ENCODE results near the gene ARNT2.

The ARNT2 gene

DNA sequence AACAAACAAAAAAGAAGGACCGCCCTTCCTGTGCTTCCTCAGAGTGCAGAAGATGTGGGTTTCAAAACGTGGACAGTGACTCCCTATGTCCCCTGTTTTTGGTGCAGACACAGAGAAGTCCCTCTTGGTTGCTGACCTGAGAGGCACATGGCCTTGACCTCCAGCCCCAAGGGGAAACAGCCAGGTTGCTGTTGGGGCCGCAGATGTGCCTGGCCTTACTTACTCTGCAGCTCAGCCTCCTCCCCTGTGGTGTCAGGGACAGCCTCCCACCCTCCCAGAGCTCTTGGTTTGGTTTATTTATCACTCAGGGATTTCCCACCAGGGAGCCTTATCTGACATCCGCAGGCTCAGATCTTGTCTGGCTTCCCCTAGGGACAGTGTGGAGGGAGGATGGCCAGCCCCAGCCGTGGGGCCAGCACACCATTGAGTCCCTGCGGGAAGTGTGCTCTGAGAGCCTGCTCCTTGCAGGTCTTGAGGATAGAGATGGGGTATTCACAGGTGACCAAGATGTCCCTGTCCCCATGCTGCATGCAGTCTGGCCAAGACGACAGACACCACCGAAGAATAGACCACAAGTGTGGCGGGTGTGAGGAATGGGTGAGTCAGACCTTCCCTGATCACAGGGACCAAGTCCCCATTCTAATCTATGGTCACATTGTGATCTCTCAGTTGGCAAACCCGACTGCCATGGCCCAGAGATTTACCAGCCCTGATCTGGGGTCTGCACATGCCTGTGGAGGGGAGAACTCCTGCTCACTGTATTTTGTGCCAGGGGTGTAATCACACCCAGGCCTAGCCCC is 156.6 kb downstream of the ARNT2 start:
- no peak for DNase-seq

DNA sequence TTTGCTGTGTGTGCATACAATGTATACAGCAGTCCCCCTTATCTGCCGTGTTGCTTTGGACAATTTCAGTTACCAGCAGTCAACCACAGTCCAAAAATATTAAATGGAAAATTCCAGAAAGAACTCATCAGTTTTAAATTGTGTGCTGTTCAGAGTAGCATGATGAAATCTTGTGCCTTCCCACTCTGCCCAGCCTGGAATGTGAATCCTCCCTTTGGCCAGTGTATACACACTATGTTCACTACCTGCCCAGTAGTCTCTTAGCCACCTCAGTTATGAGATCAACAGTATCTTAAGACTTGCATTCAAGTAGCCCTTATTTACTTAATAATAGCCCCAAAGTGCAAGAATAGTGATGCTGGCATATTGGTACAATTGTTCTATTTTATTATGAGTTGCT is 157.3 kb downstream of the ARNT2 start:
- DNase-seq: no peak

DNA sequence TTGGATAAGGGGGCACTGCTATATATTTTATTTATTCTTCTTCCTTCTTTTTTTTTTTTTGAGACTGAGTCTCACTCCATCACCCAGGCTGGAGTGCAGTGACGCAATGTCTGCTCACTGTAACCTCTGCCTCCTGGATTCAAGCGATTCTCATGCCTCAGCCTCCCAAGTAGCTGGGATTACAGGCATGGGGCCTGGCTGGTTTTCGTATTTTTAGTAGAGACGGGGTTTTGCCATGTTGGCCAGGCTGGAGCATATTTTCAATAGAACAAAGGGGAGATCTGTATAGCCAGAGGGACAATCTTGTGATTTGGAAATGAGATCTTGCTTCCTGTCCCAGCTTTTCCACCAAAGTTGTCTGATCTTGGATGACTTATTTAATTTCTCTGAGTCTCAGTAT is 157.9 kb downstream of the ARNT2 start:
- DNase-seq: no peak

DNA sequence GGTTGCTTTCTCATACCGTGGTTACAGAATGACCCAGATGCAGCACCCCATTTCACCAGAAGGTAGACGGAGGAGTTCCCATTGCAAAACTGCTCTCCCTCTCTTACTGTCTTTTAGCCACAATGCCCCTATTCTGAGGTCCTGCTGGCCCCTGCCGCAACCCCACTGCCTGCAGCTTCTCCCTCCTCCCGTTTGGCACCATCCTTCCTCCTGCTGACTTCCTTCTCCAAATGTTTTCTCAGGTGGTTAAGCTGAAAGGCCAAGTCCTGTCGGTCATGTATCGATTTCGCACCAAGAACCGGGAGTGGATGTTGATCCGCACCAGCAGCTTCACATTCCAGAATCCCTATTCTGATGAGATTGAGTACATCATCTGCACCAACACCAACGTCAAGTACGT is 158.7 kb downstream of the ARNT2 start:
- DNase-seq: no peak

DNA sequence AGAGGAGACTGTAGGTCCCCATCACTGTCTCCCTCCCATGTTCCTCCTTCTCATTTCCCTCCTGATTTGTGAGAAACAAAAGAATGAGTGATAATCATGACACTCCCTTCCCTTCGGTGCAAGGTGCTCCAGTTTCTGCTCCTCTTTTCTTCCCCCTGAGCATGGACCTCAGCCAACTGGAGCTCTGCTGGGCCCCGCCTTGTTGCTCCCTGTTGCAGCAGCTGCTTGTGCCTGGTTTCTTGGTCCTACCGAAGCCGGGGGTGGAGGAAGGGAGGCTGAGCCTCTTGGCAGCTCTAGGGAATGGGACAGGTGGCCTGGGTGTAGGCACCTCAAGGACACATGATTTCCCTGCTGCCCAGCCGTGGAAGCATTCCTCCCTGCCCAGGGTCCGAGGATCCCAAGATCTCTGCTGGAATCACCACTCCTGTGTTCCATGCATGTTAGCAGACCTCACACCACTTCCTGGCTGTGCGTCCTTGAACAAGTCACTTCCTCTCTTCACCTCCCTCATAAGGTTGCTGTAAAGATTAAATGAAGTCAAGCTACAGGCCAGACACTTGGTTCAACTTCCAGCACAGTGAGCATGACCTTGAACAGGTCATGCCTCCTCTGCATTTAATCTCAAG is 159.3 kb downstream of the ARNT2 start:
- no peak for DNase-seq

DNA sequence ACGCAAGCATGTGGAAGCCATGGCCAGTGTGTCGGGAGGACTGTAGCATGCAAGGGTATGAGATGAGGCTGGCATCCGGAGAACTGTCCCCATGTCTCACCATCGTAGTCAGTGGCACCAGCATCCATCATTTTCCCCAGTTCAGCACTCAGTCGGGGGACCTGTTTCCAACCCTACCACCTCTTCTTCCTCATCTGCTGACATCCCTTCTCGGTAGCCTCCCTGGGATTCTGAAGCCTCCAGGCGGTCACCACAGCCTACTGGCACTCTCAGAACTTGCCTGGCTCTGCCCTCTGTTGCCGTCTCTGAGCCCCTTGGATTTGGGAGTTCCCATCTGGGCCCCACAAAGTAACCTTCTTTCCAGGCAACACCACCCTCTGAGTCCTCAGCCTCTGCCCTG is 159.9 kb downstream of the ARNT2 start:
- DNase-seq: no peak

DNA sequence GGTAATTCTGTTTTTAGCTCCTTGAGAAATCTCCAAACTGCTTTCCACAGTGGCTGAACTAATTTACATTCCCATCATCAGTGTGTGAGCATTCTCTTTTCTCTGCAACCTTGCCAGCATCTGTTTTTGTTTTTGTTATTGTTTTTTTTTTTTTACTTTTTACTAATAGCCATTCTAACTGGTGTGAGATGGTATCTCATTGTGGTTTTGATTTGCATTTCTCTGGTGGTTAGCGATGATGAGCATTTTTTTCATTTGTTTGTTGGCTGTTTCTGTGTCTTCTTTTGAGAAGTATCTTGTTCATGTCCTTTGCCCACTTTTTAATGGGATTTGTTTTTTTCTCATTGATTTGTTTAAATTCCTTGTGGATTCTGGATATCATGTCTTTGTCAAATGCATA is 161.2 kb downstream of the ARNT2 start:
- no peak for DNase-seq

DNA sequence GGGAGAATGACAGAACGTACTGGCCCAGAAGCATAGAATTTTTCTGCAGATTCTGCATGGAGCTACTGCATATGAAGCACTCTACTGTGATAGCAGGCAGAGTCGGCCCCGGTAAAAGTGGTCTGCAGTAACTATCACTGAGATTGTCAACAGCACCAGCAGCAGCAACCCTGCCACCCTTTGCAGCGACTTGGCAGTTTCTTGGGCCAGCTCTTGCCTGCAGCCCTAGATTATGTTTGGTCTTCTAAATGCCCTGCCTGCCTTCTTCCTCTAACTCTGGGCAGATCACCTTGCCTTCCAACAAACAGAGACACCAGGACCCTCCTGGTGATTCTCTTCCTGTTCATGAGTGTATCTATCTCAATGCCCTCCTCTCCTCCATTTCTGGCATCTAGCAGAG is 161.8 kb downstream of the ARNT2 start:
- no peak for DNase-seq

DNA sequence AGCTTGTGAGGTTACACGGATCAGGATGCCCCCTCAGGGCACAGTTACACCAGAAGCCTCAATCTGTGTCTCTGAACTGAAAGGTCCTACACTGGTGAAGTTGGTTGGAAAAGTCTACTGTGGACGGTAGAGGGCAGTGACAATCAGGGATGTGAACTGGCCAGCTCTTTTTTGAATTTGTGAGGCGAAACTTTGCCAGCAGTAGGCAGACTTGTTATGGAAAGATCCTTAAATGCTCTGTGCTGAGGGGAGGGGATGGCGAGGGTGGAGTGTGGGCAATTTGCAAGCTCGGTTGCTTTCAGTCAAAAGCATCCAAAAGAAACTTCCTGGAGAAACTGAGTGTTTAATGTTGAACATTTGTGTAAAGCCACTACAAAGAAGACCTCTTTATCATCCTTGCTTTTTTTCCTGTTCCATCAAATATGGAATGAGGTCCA is 163.6 kb downstream of the ARNT2 start:
- no peak for DNase-seq

DNA sequence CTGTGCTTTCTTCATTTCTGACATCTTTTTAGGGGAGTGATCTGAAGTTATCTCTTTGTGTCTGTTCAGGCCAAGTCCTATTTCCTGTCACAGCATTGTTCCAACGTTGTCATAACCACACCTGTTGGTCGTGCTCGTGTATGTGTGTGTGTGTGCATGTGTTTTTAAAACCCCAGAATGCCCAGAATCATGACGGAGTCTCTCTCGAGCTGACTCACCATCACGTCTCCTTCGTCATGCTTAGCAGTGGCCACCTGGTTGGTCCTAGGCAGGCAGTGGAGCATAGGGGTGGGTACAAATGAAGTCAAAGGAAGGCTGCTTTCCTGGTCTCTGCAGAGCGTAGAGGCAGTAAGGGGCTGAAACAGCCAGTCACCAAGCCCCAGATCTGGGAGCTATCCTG is 164.1 kb downstream of the ARNT2 start:
- no peak for DNase-seq

DNA sequence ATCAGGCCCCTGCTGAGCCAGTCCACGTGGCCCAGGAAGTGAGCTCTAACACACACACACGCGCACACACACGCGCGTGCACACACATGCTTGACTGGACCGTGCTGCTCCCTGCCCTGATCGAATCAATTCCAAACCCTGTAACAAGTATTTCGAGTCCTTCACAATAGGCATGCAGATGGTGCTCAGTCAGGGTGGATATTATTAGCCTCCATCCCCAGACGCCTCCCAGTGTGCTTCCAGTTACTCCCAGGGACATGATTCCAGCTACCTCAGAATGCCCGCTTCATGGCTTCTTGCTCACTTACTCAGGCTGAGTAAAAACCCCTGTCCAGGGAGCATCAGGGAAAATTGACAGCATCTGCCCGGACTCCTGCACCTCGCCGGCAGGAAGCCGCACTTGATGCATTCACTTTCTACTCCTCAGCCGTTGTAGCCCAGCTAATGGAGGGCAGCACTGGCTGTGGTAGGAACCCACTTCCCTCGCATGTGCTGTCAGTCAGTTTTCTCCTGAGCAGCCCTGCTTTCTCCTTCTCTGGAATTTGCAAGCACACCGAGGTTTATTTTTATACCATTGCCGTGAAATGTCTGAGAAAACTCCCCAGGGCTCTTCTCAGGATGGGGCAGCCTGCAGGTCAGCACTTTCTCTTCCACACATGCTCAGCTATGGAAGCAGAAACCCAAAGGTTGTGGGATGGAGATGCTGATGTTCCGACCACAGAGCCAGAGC is 164.9 kb downstream of the ARNT2 start:
- no peak for DNase-seq

DNA sequence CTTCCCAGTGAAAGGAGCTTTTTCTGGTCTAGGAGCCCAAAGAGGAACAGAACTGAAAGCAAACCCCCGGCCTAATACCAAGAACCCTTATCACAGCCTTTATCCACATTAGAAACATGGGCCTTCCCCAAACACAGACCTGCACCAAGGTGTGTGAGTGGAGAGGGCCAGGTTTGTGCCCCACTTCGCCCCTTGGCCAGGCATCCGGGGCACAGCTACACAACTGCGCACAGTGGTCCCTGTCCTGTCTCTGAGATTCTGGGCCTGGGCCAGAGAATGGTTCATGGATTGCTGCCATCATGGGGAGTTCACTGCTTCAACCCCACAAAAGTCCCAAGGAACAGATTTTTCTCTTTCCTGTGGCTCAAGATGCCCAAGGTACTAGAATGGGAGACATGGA is 165.5 kb downstream of the ARNT2 start:
- no peak for DNase-seq

DNA sequence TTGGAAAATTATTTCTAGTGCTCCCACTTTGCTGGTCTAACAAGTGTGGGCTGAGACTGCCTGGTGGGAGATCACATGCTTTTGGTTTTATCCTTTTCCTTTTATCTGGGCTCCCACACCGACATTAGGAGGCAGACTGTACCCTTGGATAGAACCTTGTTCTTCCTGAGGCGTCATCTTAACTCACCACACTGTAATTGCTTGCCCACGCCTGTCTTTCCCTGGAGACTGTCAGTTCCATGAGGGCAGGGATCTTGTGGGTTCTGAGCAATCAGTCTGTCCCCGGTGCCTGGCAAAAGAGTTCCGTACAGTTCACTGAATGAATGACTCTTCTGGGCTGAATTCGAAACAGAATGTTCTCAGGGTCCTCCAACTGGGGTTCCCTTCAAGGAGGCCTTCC is 166.4 kb downstream of the ARNT2 start:
- no peak for DNase-seq

DNA sequence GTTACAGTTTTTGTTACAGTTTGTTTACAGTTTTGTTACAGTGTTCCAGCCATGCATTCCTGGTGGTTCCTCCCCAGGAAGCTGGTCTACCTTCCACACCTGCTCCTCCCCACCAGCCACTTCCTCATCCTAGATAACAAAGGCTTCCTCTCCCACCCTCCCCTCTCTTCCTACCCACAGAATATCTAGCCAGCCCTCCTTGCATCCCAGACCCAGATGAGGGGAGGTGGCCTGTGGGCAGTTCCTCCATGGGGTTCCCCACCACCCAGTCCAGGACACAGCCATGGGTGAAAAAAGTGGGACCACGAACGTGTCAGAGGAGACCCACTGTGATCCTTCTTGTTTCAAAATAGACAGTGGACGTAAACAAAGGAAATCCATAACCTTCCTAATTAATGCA is 168.2 kb downstream of the ARNT2 start:
- no peak for DNase-seq

DNA sequence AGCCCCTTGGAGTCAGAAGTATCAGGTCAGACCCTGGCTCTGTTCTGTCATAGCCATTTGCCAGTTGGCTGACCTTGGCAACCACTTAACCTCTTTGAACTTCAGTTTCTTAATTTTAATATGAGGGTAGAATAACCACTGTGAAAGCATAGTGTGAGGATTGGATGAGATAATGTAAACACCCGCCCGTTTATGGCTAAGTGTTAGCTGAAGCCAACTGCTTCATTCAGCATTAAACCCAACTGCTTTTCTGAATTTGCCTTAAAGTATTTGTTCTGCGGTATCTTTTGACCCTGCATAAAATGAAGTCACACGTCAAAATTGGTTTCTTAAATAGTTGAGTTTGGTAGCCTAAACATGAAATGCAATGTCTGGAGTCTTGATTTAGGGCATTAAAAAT is 169.4 kb downstream of the ARNT2 start:
- DNase-seq: no peak

DNA sequence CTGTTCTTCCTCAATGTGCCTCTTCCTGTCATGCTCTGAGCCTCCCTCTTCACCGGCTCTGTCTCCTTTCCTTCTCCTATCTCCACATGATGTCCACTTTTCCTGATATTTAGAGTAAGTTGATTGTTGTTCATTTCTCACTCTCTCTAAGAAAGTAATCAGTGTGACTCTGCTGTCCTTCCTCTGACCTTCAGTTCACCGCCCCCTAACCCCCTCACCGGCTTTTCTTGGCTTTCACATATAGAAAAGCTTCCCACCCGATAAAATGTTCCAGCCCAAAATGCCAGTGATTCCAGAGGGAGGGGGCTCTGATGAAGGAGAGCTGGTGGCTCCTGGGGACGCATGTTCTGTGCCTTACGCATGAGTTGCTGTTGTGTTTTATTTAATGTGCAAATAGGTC is 170.4 kb downstream of the ARNT2 start:
- no peak for DNase-seq

DNA sequence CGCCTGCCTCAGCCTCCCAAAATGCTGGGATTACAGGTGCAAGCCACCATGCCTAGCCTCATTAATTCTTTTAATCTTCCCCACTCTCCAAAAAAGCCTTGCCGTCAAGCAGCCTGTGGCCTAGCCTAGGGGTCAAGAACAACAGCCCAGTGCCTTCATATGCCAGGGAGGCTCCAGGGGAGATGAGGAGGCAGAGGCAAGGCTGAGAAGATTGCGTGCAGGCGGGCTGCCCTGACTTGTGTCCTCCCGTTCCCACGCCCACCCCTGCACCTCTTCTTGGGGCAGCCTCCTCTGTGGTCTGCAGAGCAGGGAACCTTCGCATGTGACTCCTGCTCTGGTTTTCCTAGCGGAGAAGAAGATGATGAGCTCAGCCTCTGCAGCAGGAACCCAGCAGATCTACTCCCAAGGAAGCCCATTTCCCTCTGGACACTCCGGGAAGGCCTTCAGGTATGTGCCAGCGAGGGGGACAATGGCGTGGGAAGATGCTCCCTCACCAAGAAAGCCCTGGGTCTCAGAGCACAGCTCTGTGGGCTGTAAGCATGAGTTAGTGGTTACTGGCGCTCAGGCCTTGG is 172.4 kb downstream of the ARNT2 start:
- DNase-seq: no peak

DNA sequence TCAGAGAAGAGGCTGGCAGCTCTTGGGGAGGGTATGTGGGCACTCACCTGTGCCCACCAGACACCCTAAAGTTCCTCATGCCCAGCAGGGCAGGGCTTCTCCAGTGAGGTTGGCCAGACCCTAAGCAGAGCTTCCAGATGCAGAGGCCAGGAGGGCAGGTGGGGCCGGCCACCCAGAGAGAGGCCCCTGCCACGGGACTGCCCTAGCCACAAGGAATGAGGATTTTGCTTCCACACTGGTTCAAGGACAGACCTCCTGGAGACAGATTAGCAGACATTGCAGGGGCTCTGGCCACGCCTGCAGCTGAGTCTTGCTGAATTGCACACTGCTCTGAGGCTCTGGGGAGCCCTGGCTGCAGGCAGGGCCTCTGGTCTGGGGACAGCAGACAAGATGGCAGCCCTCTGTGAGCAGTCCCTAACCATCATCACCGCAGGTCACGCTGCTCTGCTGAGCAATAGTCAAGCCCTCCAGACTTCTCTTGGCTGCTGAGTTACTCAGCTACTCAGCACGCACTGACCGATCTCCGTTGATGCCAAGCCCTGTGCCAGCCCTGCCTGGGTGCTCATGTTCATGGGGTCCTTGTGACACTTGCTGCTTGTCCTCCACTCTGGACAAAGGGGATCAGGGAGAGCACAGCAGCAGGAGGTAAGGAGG is 173.5 kb downstream of the ARNT2 start:
- no peak for DNase-seq

DNA sequence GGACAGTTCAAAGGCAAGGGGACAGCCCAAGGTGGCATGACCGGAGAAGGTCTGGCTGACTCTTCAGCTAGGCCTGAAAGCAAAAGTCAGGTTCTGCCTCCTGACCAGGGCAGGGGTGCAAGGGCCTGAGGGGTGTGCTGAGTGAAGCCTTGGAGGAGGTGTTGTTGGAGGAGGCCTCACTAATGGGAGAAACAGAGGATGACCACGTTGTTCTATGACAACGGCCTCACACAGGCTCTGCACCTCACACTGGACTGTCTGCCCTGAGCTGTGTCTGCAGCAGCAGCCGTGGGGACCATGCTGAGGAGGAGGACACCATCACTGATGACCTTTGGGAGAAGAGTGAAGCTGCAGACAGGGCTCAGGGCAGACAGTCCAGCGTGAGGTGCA is 174.0 kb downstream of the ARNT2 start:
- no peak for DNase-seq

DNA sequence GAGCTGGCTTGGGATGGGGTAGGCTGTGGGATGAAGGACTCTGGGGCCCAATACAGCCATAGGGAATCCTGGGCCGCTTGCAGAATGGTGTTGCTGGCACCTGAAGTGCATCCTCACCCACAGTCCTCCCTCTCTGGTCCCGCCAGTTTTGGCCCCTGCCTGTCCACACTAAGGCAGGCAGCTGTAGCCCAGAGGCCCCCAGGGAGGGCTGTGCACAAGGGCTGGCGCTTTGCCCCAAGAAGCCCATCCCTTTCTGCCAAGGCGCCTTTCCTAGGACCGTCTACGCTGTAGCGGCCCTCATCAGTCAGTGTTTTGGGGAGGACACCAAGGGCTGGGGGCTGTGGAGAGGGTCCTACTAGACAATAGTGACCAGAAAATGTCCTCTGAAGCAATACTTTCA is 174.7 kb downstream of the ARNT2 start:
- no peak for DNase-seq

DNA sequence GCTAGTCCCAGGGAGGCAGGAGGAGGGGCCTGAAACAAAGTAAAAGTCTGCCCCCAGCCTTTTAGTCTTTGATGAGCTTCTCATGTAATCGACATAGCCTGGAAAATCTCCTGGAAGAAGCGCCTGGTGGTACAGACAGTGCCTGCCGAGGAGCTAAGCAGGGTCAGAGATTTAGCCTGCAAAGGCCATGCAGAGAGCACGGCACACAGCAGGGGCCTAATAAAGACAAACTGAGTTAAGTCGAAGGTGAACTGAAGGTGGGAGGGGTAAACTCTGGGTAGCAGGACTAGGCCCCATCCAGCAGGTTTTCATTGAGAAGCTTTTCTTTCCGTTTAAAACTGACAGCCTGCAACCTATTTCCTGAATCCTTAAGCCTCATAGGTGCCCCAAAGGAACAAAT is 175.4 kb downstream of the ARNT2 start:
- DNase-seq: no peak

DNA sequence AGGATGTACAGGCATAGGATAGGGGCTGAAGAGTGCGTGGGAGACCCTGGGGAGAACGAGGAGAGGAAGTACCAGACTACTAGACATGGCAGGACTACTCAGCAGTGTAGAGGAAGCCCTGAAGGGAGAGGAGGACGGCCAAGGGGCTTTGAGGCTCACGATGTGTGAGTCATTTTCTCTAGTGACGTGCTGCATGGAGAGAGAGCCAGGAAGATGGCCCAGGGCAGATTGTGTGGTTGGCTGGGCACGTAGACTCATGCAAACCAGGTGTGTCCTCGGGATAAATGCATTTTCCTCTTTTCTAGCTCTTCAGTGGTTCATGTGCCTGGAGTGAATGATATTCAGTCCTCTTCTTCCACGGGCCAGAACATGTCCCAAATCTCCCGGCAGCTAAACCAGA is 175.9 kb downstream of the ARNT2 start:
- no peak for DNase-seq

DNA sequence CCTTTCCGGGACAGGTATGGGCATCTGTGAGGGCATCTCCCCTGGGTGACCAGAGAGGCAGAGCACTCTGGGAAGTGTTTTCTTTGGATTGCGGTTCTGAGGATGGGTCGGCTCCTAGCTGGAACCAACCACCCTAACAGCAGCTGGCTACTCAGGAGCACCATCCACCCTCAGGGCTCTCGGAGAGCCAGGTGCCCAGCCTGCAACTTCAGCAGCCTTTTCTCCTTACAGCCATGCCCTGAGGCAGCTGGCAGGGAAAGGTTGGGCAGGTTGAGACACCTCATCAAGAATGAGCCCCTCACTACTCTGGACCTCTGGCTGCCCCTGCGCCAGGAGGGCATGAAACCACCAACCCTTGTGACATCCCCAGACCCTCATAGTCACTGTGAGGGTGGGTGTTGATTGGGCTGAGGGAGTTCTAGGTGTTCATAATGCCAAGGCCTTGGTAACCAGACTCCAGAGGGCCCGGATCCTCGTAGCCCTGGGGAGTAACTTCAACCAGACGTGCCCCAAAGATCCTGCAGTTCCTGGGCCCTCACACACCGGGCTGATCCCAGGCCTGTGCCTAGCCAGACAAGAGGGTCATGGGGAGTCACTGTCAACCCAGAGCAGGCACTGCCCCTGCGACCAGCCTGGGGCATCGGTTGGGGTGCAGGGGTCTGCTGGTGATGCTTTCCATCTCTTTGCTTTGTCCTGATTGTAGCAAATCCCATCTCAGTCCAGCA is 176.5 kb downstream of the ARNT2 start:
- DNase-seq: no peak

All from DMS79 (cell line).